HG03196 (cell line): ENCODE data around the gene TIMD4.
"Not testable (repeated sequence)": the region's sequence is repeated elsewhere in the genome, so short reads cannot be mapped to it uniquely, and the experiment has no call there.

Source experiments
- ATAC-seq: cut with Tn5 transposase; IDR thresholded peaks from one replicate; pipeline ENCODE4 v1.9.1; 2021; ENCODE audit not compliant: unreplicated experiment

Gene TIMD4

GRCh38 chr5:156963125-156963524, at the start of gene TIMD4:
Gene TIMD4, minus strand, starts transcription at chr5:156963226. Its CDS starts 28 bp downstream, at chr5:156963198.
- ATAC-seq: no peak

GRCh38 chr5:157006262-157006661, 43.2 kb upstream of the TIMD4 start:
- ATAC-seq: no peak

GRCh38 chr5:157004893-157005551, 42.0 kb upstream of the TIMD4 start:
- ATAC-seq: peak; percentile 63

GRCh38 chr5:156991714-156992113, 28.7 kb upstream of the TIMD4 start:
- ATAC-seq: no peak

- ATAC-seq: no peak
Measured at GRCh38 chr5:156984064-156984463, 21.0 kb upstream of the TIMD4 start.

- no peak for ATAC-seq
Measured at GRCh38 chr5:156981481-156981880, 18.5 kb upstream of the TIMD4 start.

- ATAC-seq: no peak
Measured at GRCh38 chr5:156974328-156974727, 11.3 kb upstream of the TIMD4 start.

- ATAC-seq: no peak
Measured at GRCh38 chr5:156971848-156972525, 9.0 kb upstream of the TIMD4 start.

GRCh38 chr5:156971415-156971814, 8.4 kb upstream of the TIMD4 start:
- ATAC-seq: no peak

GRCh38 chr5:156967386-156967785, 4.4 kb upstream of the TIMD4 start:
- not testable (repeated sequence) for ATAC-seq

- no peak for ATAC-seq
Measured at GRCh38 chr5:156956321-156956720, 6.7 kb downstream of the TIMD4 start.

GRCh38 chr5:156951359-156951758, 11.7 kb downstream of the TIMD4 start:
- ATAC-seq: no peak

- no peak for ATAC-seq
Measured at GRCh38 chr5:156950716-156951115, 12.3 kb downstream of the TIMD4 start.

- no peak for ATAC-seq
Measured at GRCh38 chr5:156949424-156949823, 13.6 kb downstream of the TIMD4 start.

- no peak for ATAC-seq
Measured at GRCh38 chr5:156947925-156948324, 15.1 kb downstream of the TIMD4 start.

GRCh38 chr5:156942064-156942463, 21.0 kb downstream of the TIMD4 start:
- peak; percentile 93 for ATAC-seq

- not testable (repeated sequence) for ATAC-seq
Measured at GRCh38 chr5:156940462-156940861, 22.6 kb downstream of the TIMD4 start.

GRCh38 chr5:156936972-156937371, 26.1 kb downstream of the TIMD4 start:
- no peak for ATAC-seq

GRCh38 chr5:156934450-156935211, 28.4 kb downstream of the TIMD4 start:
- peak; percentile 43 for ATAC-seq

- no peak for ATAC-seq
Measured at GRCh38 chr5:156929366-156929948, 33.6 kb downstream of the TIMD4 start.

- no peak for ATAC-seq
Measured at GRCh38 chr5:156927545-156927944, 35.5 kb downstream of the TIMD4 start.
